ENCODE results near the gene CCDC134.

The CCDC134 gene

DNA sequence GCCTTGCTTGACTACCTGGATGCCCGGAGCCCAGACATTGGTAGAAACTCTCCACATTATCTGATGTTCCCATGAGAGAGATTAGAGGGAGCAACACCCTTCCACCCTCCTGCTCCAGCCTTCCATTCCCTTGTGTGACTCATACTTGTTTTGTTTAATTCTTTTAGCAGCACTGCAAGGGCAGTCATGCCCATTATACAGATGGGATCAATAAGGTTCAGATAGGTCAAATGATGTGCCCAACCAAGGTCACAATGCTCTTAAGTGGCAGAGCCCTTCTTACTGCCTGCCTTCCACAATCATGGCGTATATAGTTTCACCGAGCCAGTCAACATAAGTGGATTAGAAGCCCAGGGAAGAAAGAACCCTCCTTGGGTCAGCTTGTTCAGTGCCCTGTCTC, 6.6 kb upstream of the CCDC134 start:
- DNase-seq: no peak

DNA sequence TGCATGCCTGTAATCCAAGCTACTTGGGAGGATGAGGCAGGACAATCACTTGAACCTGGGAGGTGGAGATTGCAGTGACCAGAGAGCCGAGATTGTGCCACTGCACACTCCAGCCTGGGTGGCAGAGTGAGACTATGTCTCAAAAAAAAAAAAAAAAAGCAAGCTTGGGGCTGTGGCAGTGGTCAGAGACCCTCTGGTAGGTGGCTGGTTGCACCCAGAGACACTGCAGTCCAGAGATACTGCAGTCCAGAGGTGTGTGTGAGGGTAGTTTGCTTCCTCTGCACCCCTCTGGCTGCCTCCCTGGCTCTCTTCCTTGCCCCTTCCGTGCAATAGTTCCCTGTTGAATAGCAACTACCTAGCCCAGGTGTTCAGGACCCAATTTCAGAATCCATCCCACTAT, 1.7 kb upstream of the CCDC134 start:
- no peak for DNase-seq

- DNase-seq: peak; percentile 60
These were observed 762 bp upstream of the CCDC134 start for GRCh38 chr22:41799486-41800347.

- no peak for DNase-seq
These were observed 804 bp downstream of the CCDC134 start for GRCh38 chr22:41801147-41801819.

DNA sequence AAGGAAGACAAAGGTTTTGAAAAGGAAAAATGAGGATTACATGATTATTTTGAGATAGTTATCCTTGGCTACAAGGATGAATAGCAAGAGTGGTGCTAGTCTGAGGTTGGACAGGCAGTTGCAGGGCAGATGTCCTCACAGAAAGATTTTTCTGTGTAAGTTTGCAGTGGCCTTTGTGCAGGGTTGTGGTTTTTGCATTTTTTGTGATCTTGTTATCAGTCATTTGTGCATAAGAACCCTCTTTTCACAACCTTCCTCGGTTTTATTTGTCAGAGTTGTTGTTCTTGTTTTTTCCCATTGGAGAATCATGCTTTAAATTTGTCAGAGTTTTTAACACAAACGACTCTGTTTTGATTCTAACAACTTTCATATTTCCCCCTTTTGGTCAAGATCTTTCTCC, 1.4 kb downstream of the CCDC134 start:
- DNase-seq: no peak

DNA sequence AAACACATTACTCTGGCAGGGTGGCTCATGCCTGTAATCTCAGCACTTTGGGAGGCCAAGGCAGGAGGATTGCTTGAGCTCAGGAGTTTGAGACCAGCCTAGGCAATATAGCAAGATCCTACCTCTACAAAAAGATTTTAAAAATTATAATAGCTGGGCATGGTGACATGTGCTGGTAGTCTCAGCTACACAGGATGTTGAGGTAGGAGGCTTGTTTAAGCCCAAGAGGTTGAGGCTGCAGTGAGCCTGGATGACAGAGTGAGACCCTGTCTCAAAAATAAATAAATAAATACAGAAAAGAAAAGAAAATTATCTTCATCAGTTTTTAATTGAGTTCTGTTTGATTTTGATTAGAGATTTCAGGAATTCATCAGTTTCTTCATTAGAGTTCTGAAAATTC, 5.2 kb downstream of the CCDC134 start:
- no peak for DNase-seq

DNA sequence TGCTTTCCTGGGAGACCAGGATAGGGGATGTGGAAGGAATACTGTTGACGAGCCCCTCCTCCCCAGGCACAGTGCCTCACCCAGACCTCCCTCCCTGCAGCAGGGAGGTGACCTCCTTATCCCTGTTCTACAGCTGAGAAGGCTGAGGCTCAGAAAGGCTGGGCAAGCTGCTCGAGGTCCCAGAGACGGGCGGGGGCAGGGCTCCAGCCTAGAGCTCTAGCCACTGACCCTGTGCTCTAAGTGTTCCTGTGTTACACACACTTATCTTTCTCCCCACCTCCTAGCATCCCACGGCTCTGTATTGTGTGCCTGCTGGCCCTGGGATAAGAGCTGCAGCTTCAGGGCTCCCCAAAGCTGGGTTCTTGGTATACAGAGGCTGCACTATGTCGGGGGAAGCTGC, 7.9 kb downstream of the CCDC134 start:
- DNase-seq: no peak

DNA sequence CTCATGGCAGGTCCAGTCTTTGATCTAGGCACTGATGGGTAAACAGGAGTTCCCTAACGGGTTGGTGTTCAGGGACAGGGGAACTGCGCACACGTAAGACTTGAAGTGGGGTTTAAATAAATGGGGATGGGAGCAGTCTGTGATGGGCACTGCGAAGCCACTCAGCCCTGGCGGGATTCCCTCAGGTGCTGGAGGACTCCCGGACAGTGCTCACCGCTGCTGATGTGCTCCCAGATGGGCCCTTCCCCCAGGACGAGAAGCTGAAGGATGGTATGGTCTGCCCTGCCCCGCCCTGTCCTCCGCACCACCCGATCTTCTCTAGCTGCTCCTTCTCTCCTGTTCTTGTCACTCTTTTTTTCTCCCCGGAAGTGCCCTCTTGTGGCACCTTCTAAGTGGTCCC, 9.5 kb downstream of the CCDC134 start:
- DNase-seq: no peak

DNA sequence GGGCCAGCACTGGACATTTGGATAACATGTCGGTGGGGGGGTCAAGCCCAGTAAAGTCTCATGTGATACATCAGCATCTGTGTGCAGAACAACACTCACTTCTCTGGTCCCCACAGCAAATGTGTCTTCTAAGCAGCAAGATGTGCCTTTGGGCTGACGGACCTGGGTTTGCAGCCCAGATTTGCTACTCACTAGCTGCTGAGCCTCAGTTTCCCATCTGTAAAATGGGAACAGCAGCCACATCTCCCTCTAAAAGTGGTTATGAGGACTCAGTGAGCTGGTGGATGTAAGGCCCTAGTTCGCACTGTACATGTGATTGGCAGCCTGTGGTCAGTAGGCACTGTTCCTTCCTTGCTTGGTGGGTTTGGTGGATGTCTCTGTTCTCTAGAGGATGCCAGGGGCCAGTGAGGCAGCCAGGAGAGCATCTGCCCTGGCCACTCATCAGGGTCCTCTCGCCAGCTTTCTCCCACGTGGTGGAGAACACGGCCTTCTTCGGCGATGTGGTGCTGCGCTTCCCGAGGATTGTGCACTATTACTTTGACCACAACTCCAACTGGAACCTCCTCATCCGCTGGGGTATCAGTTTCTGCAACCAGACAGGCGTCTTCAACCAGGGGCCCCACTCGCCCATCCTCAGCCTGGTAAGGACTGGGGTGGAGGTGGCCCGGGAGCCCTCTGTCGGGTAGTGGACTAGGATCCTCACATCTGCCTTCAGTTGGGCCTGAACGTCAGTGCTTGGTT, 12.5 kb downstream of the CCDC134 start:
- no peak for DNase-seq

GRCh38 chr22:41813726-41814410, 13.4 kb downstream of the CCDC134 start:
- DNase-seq: no peak

DNA sequence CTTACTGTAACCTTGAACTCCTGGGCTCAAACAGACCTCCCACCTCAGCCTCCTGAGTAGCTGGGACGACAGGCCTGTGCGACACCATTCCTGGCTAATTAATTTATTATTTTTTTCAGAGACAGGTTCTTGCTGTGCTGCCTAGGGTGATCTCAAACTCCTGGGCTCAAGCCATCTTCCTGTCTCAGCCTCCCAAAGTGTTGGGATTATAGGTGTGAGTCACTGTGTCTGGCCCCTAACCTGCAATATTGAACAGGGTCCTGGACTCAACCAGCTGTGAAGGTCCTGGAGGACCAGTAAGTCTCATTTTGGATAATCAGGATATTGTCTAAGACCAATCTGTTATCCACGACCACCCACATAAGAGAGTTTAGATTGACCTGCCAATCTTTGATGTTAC, 15.2 kb downstream of the CCDC134 start:
- DNase-seq: no peak

- DNase-seq: no peak
These were observed 15.8 kb downstream of the CCDC134 start for GRCh38 chr22:41816241-41816640.

GRCh38 chr22:41816871-41817270, 16.4 kb downstream of the CCDC134 start:
- no peak for DNase-seq

- DNase-seq: no peak
These were observed 17.5 kb downstream of the CCDC134 start for GRCh38 chr22:41818011-41818410.

GRCh38 chr22:41818596-41818995, 18.1 kb downstream of the CCDC134 start:
- DNase-seq: no peak

DNA sequence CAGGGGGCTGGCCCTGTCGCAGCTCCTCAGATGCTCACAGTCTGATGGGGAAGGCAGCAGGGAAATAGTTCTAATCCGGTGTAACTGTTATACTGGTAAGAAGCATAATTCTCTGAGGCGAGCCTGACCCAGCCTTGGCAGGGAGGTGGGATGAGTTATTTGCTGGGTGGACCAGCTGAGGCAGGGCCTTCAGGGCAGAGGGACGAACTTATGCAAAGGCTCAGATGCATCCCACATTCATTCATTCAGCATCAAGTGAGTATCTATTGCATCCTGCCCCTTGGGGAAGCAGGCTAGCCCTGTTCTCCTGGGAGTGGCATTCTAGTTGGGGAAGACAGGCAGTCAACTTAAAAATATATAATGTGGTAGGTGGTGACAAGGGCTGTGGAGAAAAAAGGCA, 18.8 kb downstream of the CCDC134 start:
- no peak for DNase-seq

DNA sequence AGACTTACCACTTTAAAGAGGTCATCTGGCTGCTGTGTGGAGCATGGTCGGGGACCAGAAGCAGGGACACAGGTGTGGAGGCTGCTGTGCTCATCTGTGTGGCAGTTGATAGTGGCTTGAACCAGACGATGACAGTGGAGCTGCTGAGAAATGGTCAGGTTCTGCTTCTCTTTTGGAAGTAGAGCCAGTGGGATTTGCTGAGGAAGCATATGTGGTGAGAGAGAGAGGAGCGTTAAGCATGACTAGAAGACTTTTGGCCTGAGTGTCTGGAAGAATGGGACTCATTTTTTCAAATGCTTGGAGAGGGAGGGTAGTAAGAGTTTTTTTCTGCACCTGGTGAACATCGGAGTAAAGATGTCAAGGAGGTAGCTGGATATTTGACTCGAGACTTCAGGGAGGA, 20.0 kb downstream of the CCDC134 start:
- no peak for DNase-seq

- no peak for DNase-seq
These were observed 21.2 kb downstream of the CCDC134 start for GRCh38 chr22:41821471-41822316.

DNA sequence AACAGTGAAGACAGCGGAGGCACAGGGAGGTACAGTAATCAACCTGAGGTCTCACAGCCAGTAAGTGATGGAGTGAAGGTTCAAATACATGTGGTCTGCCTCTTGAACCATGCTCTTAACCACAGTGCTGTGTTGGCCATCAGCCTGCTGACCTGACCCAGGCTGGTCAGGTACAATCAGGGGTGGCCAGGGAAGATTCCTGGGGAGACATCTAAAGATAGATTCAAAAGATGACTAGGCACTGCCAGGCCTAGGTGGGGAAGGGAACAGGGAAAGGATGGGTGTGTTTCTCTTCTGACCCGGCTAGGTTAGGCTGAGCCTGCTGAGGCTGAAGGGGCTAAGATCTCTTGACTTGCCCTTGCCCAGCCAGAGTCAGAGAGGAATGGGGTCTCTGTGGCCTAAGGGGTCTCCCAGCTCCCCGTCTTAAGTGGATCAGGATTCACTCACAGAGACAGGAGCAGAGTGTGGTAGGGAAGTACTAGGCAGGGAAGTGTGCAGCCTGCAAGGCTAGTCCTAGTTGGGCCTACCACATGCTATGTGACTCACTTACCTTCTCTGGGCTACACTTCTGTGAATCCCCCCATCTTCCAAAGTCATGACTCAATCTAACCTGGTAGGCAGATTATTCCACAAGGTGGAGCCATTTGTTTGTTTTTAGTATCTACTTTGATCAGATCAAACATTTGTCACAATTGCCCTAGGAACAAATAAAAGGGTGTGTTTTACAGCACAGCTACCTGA, 22.0 kb downstream of the CCDC134 start:
- DNase-seq: no peak

- no peak for DNase-seq
These were observed 23.3 kb downstream of the CCDC134 start for GRCh38 chr22:41823797-41824196.

DNA sequence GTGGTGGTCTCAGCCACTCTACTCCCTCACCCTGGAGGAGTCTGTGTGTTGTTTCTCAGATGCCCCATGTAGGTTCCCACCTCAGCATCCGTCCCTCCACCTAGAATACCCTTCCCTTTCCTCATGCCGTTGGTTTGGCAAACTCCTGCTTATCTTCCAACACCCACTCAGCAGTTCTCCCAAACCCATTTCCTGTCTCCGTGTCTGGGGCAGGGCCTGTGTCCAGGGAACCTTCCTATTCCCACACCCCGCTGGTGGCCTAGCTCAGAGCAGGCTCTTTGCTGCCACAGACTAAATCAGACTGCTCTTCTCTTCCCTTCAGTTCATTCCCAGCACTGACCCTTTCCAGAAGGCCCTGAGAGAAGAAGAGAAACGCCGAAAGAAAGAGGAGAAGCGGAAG, 24.9 kb downstream of the CCDC134 start:
- DNase-seq: no peak

Measured in left hindlimb (tissue), 1 donor.